ENCODE measurements around the gene STXBP5L. TPM values are rescaled to one million over a fixed set of nuclear protein-coding genes. Genes with fewer than 3 reads are reported as not detected.
"Not testable (repeated sequence)": the region's sequence is repeated elsewhere in the genome, so short reads cannot be mapped to it uniquely, and the experiment has no call there.

STXBP5L gene
- total RNA-seq, 1 experiment from 2014 or later, result not detected

GRCh38 chr3:121230194-121230593, 322.2 kb downstream of the STXBP5L start:
- not testable (repeated sequence) for DNase-seq (ENCODE audit: low spot score)

- no peak for DNase-seq (ENCODE audit: low spot score)
Observed at GRCh38 chr3:121231872-121232271, 323.9 kb downstream of the STXBP5L start.

GRCh38 chr3:121232309-121233225, 324.6 kb downstream of the STXBP5L start:
- no peak for DNase-seq (ENCODE audit: low spot score)

GRCh38 chr3:121243208-121243607, 335.2 kb downstream of the STXBP5L start:
- no peak for DNase-seq (ENCODE audit: low spot score)

- no peak for DNase-seq (ENCODE audit: low spot score)
Observed at GRCh38 chr3:121252676-121253075, 344.7 kb downstream of the STXBP5L start.

GRCh38 chr3:121269389-121269788, 361.4 kb downstream of the STXBP5L start:
- DNase-seq (ENCODE audit: low spot score), result no peak

GRCh38 chr3:121274411-121274810, 366.4 kb downstream of the STXBP5L start:
- no peak for DNase-seq (ENCODE audit: low spot score)

GRCh38 chr3:121295452-121295851, 387.4 kb downstream of the STXBP5L start:
- no peak for DNase-seq (ENCODE audit: low spot score)

- no peak for DNase-seq (ENCODE audit: low spot score)
Observed at GRCh38 chr3:121295979-121296378, 388.0 kb downstream of the STXBP5L start.

- DNase-seq (ENCODE audit: low spot score), result no peak
Observed at GRCh38 chr3:121324320-121324719, 416.3 kb downstream of the STXBP5L start.

- no peak for DNase-seq (ENCODE audit: low spot score)
Observed at GRCh38 chr3:121330118-121330517, 422.1 kb downstream of the STXBP5L start.

GRCh38 chr3:121330634-121331033, 422.6 kb downstream of the STXBP5L start:
- DNase-seq (ENCODE audit: low spot score), result no peak

- DNase-seq (ENCODE audit: low spot score), result not testable (repeated sequence)
Observed at GRCh38 chr3:121355960-121356359, 448.0 kb downstream of the STXBP5L start.

- peak; percentile 28 for DNase-seq (ENCODE audit: low spot score)
Observed at GRCh38 chr3:121362035-121362734, 454.2 kb downstream of the STXBP5L start.

- DNase-seq (ENCODE audit: low spot score), result not testable (repeated sequence)
Observed at GRCh38 chr3:121388308-121388707, 480.3 kb downstream of the STXBP5L start.

- not testable (repeated sequence) for DNase-seq (ENCODE audit: low spot score)
Observed at GRCh38 chr3:121395967-121396366, 488.0 kb downstream of the STXBP5L start.

GRCh38 chr3:121398051-121398450, 490.0 kb downstream of the STXBP5L start:
- not testable (repeated sequence) for DNase-seq (ENCODE audit: low spot score)

GRCh38 chr3:121399820-121400219, 491.8 kb downstream of the STXBP5L start:
- no peak for DNase-seq (ENCODE audit: low spot score)

GRCh38 chr3:121405631-121406030, 497.6 kb downstream of the STXBP5L start:
- DNase-seq (ENCODE audit: low spot score), result no peak

- DNase-seq (ENCODE audit: low spot score), result no peak
Observed at GRCh38 chr3:121411523-121411922, 503.5 kb downstream of the STXBP5L start.

GRCh38 chr3:121414924-121415323, 506.9 kb downstream of the STXBP5L start:
- DNase-seq (ENCODE audit: low spot score), result no peak

GRCh38 chr3:121418182-121418581, 510.2 kb downstream of the STXBP5L start:
- no peak for DNase-seq (ENCODE audit: low spot score)

GRCh38 chr3:121424549-121424948, 516.5 kb downstream of the STXBP5L start:
- DNase-seq (ENCODE audit: low spot score), result no peak
